ENCODE results near the gene SIGLEC12.
A peak's percentile ranks its signal among the peaks of the same experiment; 100 is the strongest.

The SIGLEC12 gene

GRCh38 chr19:51478381-51479234 lies 23.0 kb downstream of the SIGLEC12 start, which contains the start of gene CEACAM18:
Gene CEACAM18 (plus strand): TSS chr19:51478539.
- no peak for TF ChIP-seq REST (IDR thresholded peaks at IDR 0.05; ENCODE audit: insufficient read depth in 1 of 2, low read depth in 2 of 2, low read length in 2 of 2)
- no peak for TF ChIP-seq POLR2AphosphoS5 (IDR thresholded peaks at IDR 0.05; ENCODE audit: low read depth, low read length)
- no peak for TF ChIP-seq TAF1 (IDR thresholded peaks at IDR 0.05; ENCODE audit: borderline replicate concordance, insufficient read depth, low read length)
- TF ChIP-seq SIN3A (IDR thresholded peaks at IDR 0.05; ENCODE audit: borderline replicate concordance, insufficient read depth, low read length) = no peak
- no peak for TF ChIP-seq FOXP2 (optimal IDR thresholded peaks at IDR 0.05; ENCODE audit: borderline replicate concordance, extremely low read depth, extremely low read length, insufficient read depth)

- no peak for TF ChIP-seq POLR2AphosphoS5 (IDR thresholded peaks at IDR 0.05; ENCODE audit: low read depth, low read length)
- TF ChIP-seq REST (IDR thresholded peaks at IDR 0.05; ENCODE audit: insufficient read depth in 1 of 2, low read depth in 2 of 2, low read length in 2 of 2) = peak in 1 of 2 experiments; percentile 81; a peak in 2 of 4 replicates
These were observed 24.3 kb downstream of the SIGLEC12 start for GRCh38 chr19:51477344-51477743.

GRCh38 chr19:51476164-51476563 lies 25.4 kb downstream of the SIGLEC12 start:
- no peak for TF ChIP-seq POLR2AphosphoS5 (IDR thresholded peaks at IDR 0.05; ENCODE audit: low read depth, low read length)
- no peak for TF ChIP-seq TAF1 (IDR thresholded peaks at IDR 0.05; ENCODE audit: borderline replicate concordance, insufficient read depth, low read length)
- no peak for TF ChIP-seq REST (IDR thresholded peaks at IDR 0.05; ENCODE audit: insufficient read depth in 1 of 2, low read depth in 2 of 2, low read length in 2 of 2)
- no peak for TF ChIP-seq SIN3A (IDR thresholded peaks at IDR 0.05; ENCODE audit: borderline replicate concordance, insufficient read depth, low read length)
- TF ChIP-seq FOXP2 (optimal IDR thresholded peaks at IDR 0.05; ENCODE audit: borderline replicate concordance, extremely low read depth, extremely low read length, insufficient read depth) = no peak

- TF ChIP-seq SIN3A (IDR thresholded peaks at IDR 0.05; ENCODE audit: borderline replicate concordance, insufficient read depth, low read length) = no peak
- no peak for TF ChIP-seq POLR2AphosphoS5 (IDR thresholded peaks at IDR 0.05; ENCODE audit: low read depth, low read length)
- no peak for TF ChIP-seq FOXP2 (optimal IDR thresholded peaks at IDR 0.05; ENCODE audit: borderline replicate concordance, extremely low read depth, extremely low read length, insufficient read depth)
- TF ChIP-seq REST (IDR thresholded peaks at IDR 0.05; ENCODE audit: insufficient read depth in 1 of 2, low read depth in 2 of 2, low read length in 2 of 2) = no peak
- TF ChIP-seq TAF1 (IDR thresholded peaks at IDR 0.05; ENCODE audit: borderline replicate concordance, insufficient read depth, low read length) = no peak
These were observed 28.4 kb downstream of the SIGLEC12 start for GRCh38 chr19:51473009-51473707.
